Activated naive CD8-positive, alpha-beta T cell (primary cell): ENCODE measurements around the gene RBM18.
A peak's percentile ranks its signal among the peaks of the same experiment; 100 is the strongest.

Experiments
- H3K27ac Mint-ChIP-seq: one replicate; pipeline ENCODE4 v1.8.0; 2021; ENCODE audit warnings: mixed read lengths
- H3K27me3 Mint-ChIP-seq: one replicate; pipeline ENCODE4 v1.8.0; 2021; ENCODE audit warnings: mixed read lengths
- H3K36me3 Mint-ChIP-seq: one replicate; pipeline ENCODE4 v1.8.0; 2021; ENCODE audit warnings: mixed read lengths
- H3K4me1 Mint-ChIP-seq: one replicate; pipeline ENCODE4 v1.8.0; 2021; ENCODE audit warnings: low read depth, mixed read lengths
- H3K4me3 Mint-ChIP-seq: one replicate; pipeline ENCODE4 v1.8.0; 2021; ENCODE audit warnings: mild to moderate bottlenecking, mixed read lengths
- H3K9me3 Mint-ChIP-seq: one replicate; pipeline ENCODE4 v1.8.0; 2021; ENCODE audit warnings: low read depth, mixed read lengths

RBM18 gene

GRCh38 chr9:122220673-122221182 lies 43.9 kb downstream of the RBM18 start:
- H3K27ac Mint-ChIP-seq = no peak overlapping the region
- peaks cover 48% of the 10 kb centered on the region for H3K27me3 Mint-ChIP-seq
- H3K9me3 Mint-ChIP-seq = no peaks in the 10 kb centered on the region
- no peak overlapping the region for H3K4me3 Mint-ChIP-seq
- H3K4me1 Mint-ChIP-seq = peaks cover 25% of the 10 kb centered on the region
- peaks cover 2% of the 10 kb centered on the region for H3K36me3 Mint-ChIP-seq

GRCh38 chr9:122219856-122220672 lies 44.6 kb downstream of the RBM18 start:
- no peak overlapping the region for H3K27ac Mint-ChIP-seq
- H3K36me3 Mint-ChIP-seq = peaks cover 2% of the 10 kb centered on the region
- H3K4me3 Mint-ChIP-seq = peak overlapping the region; percentile 79
- peaks cover 25% of the 10 kb centered on the region for H3K4me1 Mint-ChIP-seq
- peaks cover 54% of the 10 kb centered on the region for H3K27me3 Mint-ChIP-seq
- no peaks in the 10 kb centered on the region for H3K9me3 Mint-ChIP-seq

GRCh38 chr9:122218935-122219855 lies 45.4 kb downstream of the RBM18 start:
- H3K9me3 Mint-ChIP-seq = no peaks in the 10 kb centered on the region
- H3K36me3 Mint-ChIP-seq = peaks cover 2% of the 10 kb centered on the region
- H3K4me1 Mint-ChIP-seq = peaks cover 27% of the 10 kb centered on the region
- peak overlapping the region; percentile 79 for H3K4me3 Mint-ChIP-seq
- H3K27me3 Mint-ChIP-seq = peaks cover 51% of the 10 kb centered on the region
- no peak overlapping the region for H3K27ac Mint-ChIP-seq

- Mint-ChIP-seq H3K27ac (no peak overlapping the region), H3K4me3 (peak overlapping the region; percentile 79), H3K9me3 (no peaks in the 10 kb centered on the region), H3K27me3 (peaks cover 53% of the 10 kb centered on the region), H3K36me3 (peaks cover 2% of the 10 kb centered on the region), H3K4me1 (peaks cover 29% of the 10 kb centered on the region)
Measured at GRCh38 chr9:122218071-122218934, 46.3 kb downstream of the RBM18 start.

GRCh38 chr9:122217640-122218039 lies 47.0 kb downstream of the RBM18 start:
- H3K4me3 Mint-ChIP-seq = no peak overlapping the region
- peaks cover 32% of the 10 kb centered on the region for H3K4me1 Mint-ChIP-seq
- H3K36me3 Mint-ChIP-seq = peaks cover 2% of the 10 kb centered on the region
- no peak overlapping the region for H3K27ac Mint-ChIP-seq
- H3K9me3 Mint-ChIP-seq = no peaks in the 10 kb centered on the region
- peaks cover 54% of the 10 kb centered on the region for H3K27me3 Mint-ChIP-seq

GRCh38 chr9:122216798-122217418 lies 47.7 kb downstream of the RBM18 start:
- peaks cover 32% of the 10 kb centered on the region for H3K4me1 Mint-ChIP-seq
- peak overlapping the region; percentile 30 for H3K4me3 Mint-ChIP-seq
- H3K9me3 Mint-ChIP-seq = no peaks in the 10 kb centered on the region
- H3K36me3 Mint-ChIP-seq = peaks cover 2% of the 10 kb centered on the region
- no peak overlapping the region for H3K27ac Mint-ChIP-seq
- H3K27me3 Mint-ChIP-seq = peaks cover 55% of the 10 kb centered on the region

GRCh38 chr9:122216138-122216797 lies 48.4 kb downstream of the RBM18 start:
- Mint-ChIP-seq H3K27me3 (peaks cover 59% of the 10 kb centered on the region), H3K36me3 (peaks cover 2% of the 10 kb centered on the region), H3K4me1 (peaks cover 30% of the 10 kb centered on the region), H3K4me3 (peak overlapping the region; percentile 30), H3K27ac (no peak overlapping the region), H3K9me3 (no peaks in the 10 kb centered on the region)

- no peak overlapping the region for H3K27ac Mint-ChIP-seq
- H3K4me3 Mint-ChIP-seq = no peak overlapping the region
Measured at GRCh38 chr9:122215663-122216062, 49.0 kb downstream of the RBM18 start.

GRCh38 chr9:122214507-122214906 lies 50.1 kb downstream of the RBM18 start:
- peak overlapping the region; percentile 74 for H3K4me3 Mint-ChIP-seq
- H3K36me3 Mint-ChIP-seq = peaks cover 2% of the 10 kb centered on the region
- H3K9me3 Mint-ChIP-seq = no peaks in the 10 kb centered on the region
- H3K27me3 Mint-ChIP-seq = peaks cover 63% of the 10 kb centered on the region
- no peak overlapping the region for H3K27ac Mint-ChIP-seq
- peaks cover 27% of the 10 kb centered on the region for H3K4me1 Mint-ChIP-seq

More at GRCh38 chr9:122215663-122216062, 49.0 kb downstream of the RBM18 start:
- H3K4me1 Mint-ChIP-seq = peaks cover 30% of the 10 kb centered on the region
- peaks cover 63% of the 10 kb centered on the region for H3K27me3 Mint-ChIP-seq
- peaks cover 2% of the 10 kb centered on the region for H3K36me3 Mint-ChIP-seq
- no peaks in the 10 kb centered on the region for H3K9me3 Mint-ChIP-seq

- H3K36me3 Mint-ChIP-seq = peaks cover 2% of the 10 kb centered on the region
- H3K4me3 Mint-ChIP-seq = peak overlapping the region; percentile 74
- peaks cover 20% of the 10 kb centered on the region for H3K4me1 Mint-ChIP-seq
- no peak overlapping the region for H3K27ac Mint-ChIP-seq
- H3K9me3 Mint-ChIP-seq = no peaks in the 10 kb centered on the region
- H3K27me3 Mint-ChIP-seq = peaks cover 61% of the 10 kb centered on the region
Measured at GRCh38 chr9:122213589-122214413, 50.8 kb downstream of the RBM18 start.

GRCh38 chr9:122213102-122213588 lies 51.5 kb downstream of the RBM18 start:
- Mint-ChIP-seq H3K36me3 (peaks cover 2% of the 10 kb centered on the region), H3K27ac (no peak overlapping the region), H3K4me1 (peaks cover 14% of the 10 kb centered on the region), H3K4me3 (peak overlapping the region; percentile 62), H3K27me3 (peaks cover 56% of the 10 kb centered on the region), H3K9me3 (no peaks in the 10 kb centered on the region)

- Mint-ChIP-seq H3K4me1 (peaks cover 10% of the 10 kb centered on the region), H3K36me3 (peaks cover 2% of the 10 kb centered on the region), H3K27me3 (peaks cover 50% of the 10 kb centered on the region), H3K9me3 (no peaks in the 10 kb centered on the region), H3K27ac (no peak overlapping the region), H3K4me3 (peak overlapping the region; percentile 62)
Measured at GRCh38 chr9:122212473-122213004, 52.1 kb downstream of the RBM18 start.
